Measurements from ENCODE around the gene ZNF75A.

DNA sequence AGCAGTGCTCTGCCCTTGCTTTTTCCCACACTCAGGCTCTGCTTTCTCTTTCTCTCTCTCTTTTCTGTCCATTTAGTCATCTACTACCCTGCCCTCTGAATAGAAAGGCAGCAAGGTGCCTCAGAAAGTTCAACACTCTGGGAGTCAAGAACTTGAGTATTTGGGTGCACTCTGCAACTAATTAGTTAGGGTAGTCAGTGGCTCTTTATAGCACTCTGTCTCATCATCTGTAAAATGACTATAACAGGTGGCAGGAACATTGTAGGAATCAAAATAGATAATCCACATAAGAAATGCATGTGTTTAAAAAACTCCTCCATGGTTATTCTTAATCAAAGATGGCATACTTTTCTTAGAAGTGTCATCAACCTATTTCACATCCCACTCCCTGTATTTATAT is 57.6 kb downstream of the ZNF75A start:
- TF ChIP-seq, protein P1, sequence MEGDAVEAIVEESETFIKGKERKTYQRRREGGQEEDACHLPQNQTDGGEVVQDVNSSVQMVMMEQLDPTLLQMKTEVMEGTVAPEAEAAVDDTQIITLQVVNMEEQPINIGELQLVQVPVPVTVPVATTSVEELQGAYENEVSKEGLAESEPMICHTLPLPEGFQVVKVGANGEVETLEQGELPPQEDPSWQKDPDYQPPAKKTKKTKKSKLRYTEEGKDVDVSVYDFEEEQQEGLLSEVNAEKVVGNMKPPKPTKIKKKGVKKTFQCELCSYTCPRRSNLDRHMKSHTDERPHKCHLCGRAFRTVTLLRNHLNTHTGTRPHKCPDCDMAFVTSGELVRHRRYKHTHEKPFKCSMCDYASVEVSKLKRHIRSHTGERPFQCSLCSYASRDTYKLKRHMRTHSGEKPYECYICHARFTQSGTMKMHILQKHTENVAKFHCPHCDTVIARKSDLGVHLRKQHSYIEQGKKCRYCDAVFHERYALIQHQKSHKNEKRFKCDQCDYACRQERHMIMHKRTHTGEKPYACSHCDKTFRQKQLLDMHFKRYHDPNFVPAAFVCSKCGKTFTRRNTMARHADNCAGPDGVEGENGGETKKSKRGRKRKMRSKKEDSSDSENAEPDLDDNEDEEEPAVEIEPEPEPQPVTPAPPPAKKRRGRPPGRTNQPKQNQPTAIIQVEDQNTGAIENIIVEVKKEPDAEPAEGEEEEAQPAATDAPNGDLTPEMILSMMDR (IDR thresholded peaks at IDR 0.05; ENCODE audit: low read depth, low read length, poor library complexity, severe bottlenecking), result no peak
- TF ChIP-seq EZH2phosphoT487 (IDR thresholded peaks at IDR 0.05; ENCODE audit: borderline replicate concordance, low read length), result no peak
